ENCODE measurements around the gene CD4.

The CD4 gene

DNA sequence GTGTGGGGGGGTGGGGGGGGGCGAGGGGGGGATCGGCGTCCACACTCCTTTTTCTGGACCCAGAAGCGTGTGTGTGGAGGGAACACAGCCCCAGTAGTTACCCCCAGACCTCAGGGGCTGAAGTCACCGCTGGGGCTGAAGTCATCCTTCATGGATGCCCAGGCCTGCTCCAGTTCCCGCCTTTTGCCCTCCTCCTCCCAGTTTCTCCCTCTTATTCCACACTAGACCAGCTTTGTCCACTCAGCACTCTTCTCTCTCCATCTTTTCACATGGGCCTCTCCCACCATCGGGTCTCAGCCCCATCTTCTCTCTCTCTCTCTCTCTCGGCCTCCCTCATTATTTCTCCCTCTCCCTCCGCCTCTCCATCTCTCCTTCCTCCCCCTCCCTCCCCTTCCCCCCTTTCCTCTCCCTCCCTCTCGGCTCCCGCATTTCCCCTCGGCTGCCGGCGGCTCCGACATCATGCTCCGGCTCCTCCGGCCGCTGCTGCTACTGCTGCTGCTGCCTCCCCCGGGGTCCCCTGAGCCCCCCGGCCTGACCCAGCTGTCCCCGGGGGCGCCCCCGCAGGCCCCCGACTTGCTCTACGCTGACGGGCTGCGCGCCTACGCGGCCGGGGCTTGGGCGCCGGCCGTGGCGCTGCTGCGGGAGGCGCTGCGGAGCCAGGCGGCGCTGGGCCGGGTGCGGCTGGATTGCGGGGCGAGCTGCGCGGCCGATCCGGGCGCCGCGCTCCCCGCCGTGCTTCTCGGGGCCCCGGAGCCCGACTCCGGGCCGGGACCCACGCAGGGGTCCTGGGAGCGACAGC is 38.9 kb downstream of the CD4 start, which contains the start of gene P3H3:
P3H3 (plus strand) TSS at position 426 of the 799 bp plus-strand sequence; CDS start at position 460, 34 bp downstream.
- DNase-seq (ENCODE audit: low read depth in 2 of 2) = no peak

GRCh38 chr12:6828781-6829535 is 39.6 kb downstream of the CD4 start:
- peak in 1 of 2 donors; percentile 39 for DNase-seq (ENCODE audit: low read depth in 2 of 2)

- no peak for DNase-seq (ENCODE audit: low read depth in 2 of 2)
Measured at GRCh38 chr12:6829536-6830220, 40.4 kb downstream of the CD4 start.

DNA sequence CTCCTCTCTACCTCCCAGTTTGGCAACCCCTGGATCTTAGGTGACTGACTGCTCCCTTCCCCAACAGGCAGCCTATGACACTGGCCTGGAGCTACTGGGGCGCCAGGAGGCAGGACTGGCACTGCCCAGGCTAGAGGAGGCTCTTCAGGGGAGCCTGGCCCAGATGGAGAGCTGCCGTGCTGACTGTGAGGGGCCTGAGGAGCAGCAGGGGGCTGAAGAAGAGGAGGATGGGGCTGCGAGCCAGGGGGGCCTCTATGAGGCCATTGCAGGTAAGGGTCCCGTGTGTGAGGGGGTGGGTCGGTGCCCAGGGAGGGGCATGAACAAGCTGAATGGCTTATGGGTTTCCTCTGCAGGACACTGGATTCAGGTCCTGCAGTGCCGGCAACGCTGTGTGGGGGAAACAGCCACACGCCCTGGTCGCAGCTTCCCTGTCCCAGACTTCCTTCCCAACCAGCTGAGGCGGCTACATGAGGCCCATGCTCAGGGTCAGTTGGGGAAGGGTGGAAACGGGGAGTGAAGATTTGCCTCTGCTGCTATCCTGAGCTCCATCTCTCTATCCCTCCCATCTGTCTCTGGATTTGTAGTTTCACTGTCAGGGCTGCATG is 41.1 kb downstream of the CD4 start:
- no peak for DNase-seq (ENCODE audit: low read depth in 2 of 2)

GRCh38 chr12:6830999-6831398 is 41.7 kb downstream of the CD4 start:
- DNase-seq (ENCODE audit: low read depth in 2 of 2) = no peak

GRCh38 chr12:6831450-6831995 is 42.2 kb downstream of the CD4 start:
- no peak for DNase-seq (ENCODE audit: low read depth in 2 of 2)

DNA sequence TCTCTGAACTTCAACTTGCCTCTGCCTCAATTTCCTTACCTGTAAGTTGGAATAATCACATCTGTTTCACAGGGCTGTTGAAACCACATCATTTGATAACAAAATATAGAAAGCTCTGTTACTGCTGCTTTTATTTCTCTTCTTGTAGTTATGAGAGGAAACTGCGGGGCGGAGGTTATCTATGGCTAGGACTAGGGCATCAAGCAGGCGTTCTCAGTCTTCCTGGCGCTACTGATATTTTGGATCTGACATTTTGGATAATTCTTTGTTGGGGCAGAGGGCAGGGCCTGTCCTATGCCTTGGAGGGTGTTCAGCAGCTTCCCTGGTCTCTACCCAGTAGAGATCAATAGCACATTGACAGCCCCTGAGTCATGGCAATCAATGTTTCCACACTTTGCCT is 42.8 kb downstream of the CD4 start:
- no peak for DNase-seq (ENCODE audit: low read depth in 2 of 2)

DNA sequence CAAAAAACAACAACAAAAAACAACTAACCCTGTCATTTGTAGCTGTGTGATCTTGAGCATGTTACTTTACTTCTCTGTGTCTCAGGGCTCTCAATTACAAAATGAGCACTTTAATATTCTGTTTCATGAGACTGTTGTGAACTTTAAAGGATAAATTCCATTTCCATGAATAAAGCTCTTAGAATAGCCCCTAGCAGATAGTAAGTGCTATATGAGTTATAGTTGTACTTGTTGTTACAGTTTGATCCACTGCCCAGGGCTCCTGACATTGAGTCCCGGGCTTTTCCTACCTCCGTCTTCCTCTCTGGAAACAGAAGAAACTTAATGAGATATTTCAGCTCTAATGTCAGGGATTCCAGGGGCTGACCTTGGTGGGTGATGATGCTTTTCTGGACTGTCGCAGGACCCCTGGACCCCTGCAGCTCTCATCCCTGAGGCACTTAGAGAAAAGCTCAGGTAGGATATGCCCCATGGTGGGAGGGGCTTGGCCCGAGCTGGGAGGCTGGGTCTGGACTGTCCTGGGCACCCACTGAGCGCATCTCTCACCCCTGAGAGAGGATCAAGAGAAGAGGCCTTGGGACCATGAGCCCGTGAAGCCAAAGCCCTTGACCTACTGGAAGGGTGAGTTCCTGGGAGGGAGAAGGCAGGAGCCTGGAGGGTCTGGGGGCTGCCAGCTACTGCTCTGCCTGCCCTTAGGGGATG is 44.0 kb downstream of the CD4 start:
- no peak for DNase-seq (ENCODE audit: low read depth in 2 of 2)

GRCh38 chr12:6834254-6834653 is 44.9 kb downstream of the CD4 start:
- DNase-seq (ENCODE audit: low read depth in 2 of 2) = no peak

- no peak for DNase-seq (ENCODE audit: low read depth in 2 of 2)
Measured at GRCh38 chr12:6834873-6835272, 45.5 kb downstream of the CD4 start.

DNA sequence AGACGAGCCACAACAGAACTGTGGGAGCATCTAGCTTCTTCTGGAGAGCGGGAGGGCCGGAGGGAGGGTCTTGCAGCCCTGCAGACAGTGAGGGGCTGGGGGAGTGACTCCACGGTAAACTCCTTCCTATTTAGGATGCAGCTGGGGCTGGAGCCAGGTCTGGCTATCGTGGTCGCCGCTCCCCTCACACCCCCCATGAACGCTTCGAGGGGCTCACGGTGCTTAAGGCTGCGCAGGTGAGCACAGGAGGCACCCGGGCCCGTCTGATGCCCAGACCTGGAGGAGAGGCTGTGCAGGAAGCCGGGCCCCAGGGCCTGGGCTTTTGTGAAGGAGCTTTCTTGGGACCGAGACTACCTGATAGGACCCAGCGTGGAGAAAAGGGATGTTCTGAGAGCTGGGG is 47.5 kb downstream of the CD4 start:
- no peak for DNase-seq (ENCODE audit: low read depth in 2 of 2)

GRCh38 chr12:6837370-6838060 is 48.2 kb downstream of the CD4 start:
- DNase-seq (ENCODE audit: low read depth in 2 of 2) = no peak

DNA sequence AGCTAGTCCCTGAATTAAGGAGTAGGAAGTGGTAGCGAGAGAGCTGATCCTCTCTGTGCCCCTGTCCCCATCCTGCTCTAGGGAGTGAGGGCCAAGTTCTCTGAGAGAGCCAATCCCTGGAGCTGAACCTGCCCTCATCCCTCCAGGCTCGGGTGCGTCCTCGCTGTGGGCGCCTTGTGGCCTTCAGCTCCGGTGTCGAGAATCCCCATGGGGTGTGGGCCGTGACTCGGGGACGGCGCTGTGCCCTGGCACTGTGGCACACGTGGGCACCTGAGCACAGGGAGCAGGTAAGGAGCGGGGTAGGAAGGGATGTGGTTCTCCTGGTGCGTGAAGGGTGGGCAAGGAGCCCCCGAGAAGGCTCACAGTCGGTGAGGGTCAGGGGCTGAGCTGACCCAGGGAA is 49.5 kb downstream of the CD4 start:
- no peak for DNase-seq (ENCODE audit: low read depth in 2 of 2)

- no peak for DNase-seq (ENCODE audit: low read depth in 2 of 2)
Measured at GRCh38 chr12:6839482-6840201, 50.3 kb downstream of the CD4 start.

- no peak for DNase-seq (ENCODE audit: low read depth in 2 of 2)
Measured at GRCh38 chr12:6840330-6840729, 51.0 kb downstream of the CD4 start.

DNA sequence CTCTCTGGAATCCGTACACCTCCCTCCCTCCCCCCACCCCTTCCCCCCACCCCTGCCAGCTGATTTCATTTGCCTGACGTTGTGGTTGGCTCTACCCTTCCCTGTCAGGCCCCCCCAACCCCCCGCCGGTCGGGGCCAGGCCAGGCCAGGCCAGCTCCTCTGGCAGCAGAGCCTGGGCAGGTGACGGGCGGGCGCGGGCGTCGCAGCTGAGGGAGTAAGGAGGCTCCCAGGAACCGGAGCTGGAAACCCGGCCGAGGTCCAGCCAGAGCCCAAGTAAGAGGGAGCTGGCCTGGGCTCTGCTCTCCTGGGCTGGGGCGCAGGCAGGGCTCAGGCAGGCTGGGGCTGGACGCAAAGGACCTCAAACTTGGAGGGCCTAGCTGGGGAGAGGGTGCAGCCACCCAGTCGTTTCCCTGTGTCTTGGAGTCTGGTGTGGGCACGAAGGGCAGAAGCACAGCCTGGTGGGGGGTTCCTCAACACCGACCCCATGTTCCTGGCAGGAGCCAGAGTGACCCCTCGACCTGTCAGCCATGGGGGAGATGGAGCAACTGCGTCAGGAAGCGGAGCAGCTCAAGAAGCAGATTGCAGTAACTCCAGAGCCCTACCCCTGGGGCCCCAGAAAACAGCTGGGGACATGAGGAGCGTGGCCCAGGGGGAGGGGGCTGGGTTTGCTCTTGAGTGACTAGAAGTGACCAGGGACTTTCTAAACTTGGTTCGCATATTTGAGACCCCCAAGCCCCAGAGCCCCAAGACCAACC is 51.6 kb downstream of the CD4 start, which contains the start of gene GNB3:
GNB3 (plus strand) TSS at position 165 of the 755 bp plus-strand sequence; CDS start at position 528, 363 bp downstream.
- no peak for DNase-seq (ENCODE audit: low read depth in 2 of 2)

GRCh38 chr12:6842075-6842474 is 52.7 kb downstream of the CD4 start:
- DNase-seq (ENCODE audit: low read depth in 2 of 2) = no peak

DNA sequence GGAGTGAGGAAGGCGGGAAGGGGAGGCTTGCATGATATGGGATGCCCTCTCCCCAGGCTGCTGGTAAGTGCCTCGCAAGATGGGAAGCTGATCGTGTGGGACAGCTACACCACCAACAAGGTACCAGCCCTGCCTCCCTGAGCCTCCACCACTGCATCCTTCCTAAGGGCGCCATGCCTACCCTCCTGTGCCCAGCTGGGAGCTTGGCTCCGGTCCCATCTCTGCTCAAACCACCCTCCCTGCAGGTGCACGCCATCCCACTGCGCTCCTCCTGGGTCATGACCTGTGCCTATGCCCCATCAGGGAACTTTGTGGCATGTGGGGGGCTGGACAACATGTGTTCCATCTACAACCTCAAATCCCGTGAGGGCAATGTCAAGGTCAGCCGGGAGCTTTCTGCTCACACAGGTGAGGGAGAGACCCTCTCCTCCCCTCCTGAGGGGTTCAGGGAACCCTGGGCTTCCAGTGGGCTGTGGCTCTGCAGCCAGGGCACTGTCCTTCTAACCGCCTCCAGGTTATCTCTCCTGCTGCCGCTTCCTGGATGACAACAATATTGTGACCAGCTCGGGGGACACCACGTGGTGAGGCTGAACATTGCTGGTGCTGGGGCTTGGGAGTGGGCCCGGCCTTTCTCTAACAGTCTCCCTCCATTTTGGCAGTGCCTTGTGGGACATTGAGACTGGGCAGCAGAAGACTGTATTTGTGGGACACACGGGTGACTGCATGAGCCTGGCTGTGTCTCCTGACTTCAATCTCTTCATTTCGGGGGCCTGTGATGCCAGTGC is 54.0 kb downstream of the CD4 start:
- no peak for DNase-seq (ENCODE audit: low read depth in 2 of 2)

All from stimulated activated CD4-positive, alpha-beta T cell treated with anti-CD3 and anti-CD28 coated beads, Interleukin-4, amount 100 ng/mL, for 48 hours (primary cell).